Bone marrow (tissue), 2 donors: ENCODE results near the gene MCM10.
"Not testable (repeated sequence)": the region's sequence is repeated elsewhere in the genome, so short reads cannot be mapped to it uniquely, and the experiment has no call there.

Experiments used
- DNase-seq, 2 donors: peaks; one replicate each; lab custom pipeline; 2025; lab: John Stamatoyannopoulos, UW

The MCM10 gene

GRCh38 chr10:13221572-13221971 is 60.2 kb downstream of the MCM10 start:
- DNase-seq: no peak

DNA sequence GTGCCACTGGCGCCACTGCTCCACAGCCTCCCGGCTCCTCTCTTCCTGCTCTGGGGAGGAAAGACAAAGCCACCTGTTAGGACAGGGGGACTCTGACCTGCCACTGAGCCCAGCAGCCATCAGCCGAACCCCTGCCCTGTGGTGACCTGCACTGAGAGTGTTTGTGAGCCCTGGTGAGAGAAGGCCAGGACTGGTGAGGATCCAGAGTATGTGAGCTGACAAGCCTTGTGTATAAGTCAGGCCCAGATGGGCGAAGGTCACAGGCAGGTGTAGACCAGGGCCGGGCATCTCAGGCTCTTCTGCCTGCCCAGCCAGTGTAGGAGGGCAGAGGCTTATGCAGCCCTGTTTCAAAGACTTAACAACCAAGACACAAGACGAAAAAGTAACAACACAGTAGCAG is 60.8 kb downstream of the MCM10 start:
- no peak for DNase-seq

DNA sequence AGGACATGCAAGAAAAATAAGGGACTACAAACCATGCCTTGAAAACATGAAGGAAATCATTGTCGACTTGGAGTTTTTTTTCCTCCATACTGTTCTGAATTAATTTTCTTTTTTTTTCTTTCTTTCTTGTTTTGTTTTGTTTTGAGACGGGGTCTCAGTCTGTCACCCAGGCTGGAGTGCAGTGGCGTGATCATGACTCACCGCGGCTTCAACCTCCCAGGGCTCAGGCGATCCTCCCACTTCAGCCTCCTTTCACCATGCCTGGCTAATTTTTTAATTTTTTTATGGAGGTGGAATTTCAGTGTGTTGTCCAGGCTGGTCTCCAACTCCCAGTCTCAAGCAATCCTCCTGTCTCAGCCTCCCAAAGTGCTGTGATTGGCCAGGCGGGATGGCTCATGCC is 61.2 kb downstream of the MCM10 start:
- no peak for DNase-seq

DNA sequence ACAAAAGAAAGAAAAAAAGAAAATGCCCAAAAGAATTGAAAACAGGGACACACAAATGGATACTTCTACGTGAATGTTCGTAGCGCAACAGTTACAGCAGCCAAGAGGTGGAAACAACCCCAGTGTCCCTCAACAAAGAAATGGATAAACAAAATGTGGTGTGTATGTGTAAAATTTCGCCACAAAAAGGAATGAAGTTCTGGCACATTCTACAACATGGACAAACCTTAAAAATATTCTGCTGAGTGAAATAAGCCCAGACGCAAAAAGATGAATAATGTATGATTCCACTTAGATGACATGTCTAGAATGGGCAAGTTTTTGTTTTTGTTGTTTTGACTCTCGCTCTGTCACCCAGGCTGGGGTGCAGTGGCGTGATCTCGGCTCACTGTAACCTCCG is 61.9 kb downstream of the MCM10 start:
- DNase-seq: no peak

DNA sequence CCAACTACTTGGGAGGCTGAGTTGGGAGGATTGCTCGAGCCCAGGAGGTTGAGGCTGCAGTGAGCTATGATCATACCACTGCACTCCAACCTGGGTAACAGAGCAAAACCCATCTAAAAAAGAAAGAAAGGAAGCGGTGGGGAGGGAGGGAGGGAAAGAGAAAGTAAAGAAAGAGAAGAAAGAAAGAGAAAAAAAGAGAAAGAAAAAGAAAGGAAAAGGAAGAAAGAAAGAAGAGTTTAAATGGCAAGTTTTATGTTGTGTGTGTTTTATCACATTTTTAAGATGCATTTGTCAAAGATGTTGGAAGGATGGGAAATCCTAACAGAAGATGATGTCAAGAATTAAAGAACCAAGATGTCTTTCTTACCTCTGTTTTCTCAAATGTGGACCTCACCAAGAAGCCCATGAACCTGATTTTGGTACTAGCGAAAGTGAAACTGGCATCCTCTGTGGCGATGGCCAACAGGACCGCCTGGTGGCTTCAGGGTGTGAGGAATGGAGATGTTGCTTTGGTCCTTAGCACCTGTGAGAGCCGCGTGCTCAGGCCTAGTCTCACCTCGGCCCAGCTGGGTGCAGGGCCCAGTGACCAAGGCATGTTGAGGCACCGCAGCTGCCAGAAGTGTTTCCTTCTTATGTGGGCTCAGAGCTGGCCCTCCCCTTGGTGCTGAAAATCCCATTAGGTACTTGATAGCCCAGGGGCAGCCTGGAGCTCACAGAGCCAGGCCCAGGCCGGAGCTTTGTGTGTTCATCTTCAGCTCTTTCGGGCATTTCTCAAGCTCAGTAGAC is 63.0 kb downstream of the MCM10 start:
- DNase-seq: no peak

GRCh38 chr10:13225601-13226000 is 64.2 kb downstream of the MCM10 start:
- DNase-seq: no peak

GRCh38 chr10:13227031-13227430 is 65.7 kb downstream of the MCM10 start:
- no peak for DNase-seq

GRCh38 chr10:13231190-13231589 is 69.8 kb downstream of the MCM10 start:
- no peak for DNase-seq

- no peak for DNase-seq
Observed at GRCh38 chr10:13231808-13232207, 70.5 kb downstream of the MCM10 start.

GRCh38 chr10:13233358-13233757 is 72.0 kb downstream of the MCM10 start:
- no peak for DNase-seq

DNA sequence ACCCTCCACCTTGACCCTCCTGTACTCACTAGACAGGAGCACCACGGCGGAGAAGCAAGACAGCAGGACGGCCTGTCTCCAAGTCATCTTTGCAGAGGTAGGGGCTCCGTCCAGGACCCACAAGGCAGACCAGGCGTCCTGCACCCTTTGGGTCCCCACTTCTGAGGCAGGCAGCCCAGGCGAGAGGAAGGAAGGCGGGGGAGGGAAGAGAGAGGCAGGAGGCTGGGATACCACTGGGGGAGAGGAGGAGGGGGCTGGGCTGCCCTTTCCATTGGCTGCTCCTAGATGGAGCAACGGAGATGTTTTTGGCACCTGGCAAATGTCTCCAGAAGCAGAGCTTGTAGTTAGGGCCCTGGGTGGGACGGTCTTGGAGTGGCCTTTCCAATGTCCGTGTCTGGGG is 72.8 kb downstream of the MCM10 start, which contains the start of gene UCMA:
Gene UCMA (minus strand): TSS at position 203 of the 400 bp plus-strand sequence. CDS start 116 bp downstream, at position 87.
- DNase-seq: no peak

DNA sequence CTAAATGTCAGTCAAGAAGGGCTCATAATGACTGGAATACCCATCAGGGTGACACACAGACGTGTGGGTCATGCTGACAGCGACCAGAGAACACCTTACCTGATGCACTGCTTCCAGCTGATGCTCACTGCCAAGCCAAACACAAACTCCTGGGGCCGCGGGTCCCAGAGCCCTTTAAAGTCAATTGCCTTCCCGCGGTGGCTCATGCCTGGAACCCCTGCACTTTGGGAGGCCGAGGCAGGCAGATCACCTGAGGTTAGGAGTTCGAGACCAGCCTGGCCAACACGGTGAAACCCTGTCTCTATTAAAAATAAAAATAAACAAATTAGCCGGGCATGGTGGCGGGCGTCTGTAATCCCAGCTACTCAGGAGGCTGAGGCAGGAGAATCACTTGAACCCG is 73.4 kb downstream of the MCM10 start:
- not testable (repeated sequence) for DNase-seq

GRCh38 chr10:13236638-13237037 is 75.3 kb downstream of the MCM10 start:
- no peak for DNase-seq

DNA sequence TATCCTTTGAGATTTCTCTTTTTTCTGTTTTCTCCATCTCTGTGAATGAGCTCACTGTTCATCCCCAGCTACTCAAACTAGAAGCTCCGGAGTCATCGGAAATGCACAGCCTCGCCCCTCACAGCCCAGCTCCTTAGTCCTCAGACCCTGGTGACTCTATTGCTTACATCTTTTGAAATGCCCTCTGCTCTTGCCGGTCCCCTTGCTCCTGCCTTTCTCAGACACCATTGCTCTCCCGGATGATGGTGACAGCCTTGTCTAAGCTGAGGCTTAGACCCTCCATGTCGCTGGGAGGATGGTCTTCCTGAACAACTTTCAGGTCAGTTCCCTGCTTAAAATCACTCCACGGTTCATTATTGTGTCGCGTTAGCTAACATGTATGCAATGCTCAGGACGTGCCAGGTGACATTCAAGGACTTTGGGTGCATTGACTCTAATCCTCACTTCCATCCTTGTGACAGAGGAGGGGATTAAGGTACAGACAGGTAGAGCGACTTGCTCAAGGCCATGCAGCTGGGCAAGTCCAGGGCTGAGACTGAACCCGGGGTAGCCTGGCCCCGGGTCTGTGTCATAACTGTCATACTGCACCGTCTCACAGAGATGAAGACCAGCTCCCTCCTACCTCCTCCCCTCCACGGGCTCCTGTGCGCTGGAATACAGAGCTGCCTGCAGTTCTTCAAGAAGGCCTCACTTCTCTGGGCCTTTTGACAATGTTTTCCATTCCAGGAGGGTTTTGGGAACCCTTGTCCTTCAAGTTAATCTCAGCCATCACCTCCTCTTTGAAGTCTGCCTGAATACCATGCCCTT is 77.1 kb downstream of the MCM10 start:
- DNase-seq: no peak

- no peak for DNase-seq
Observed at GRCh38 chr10:13239923-13240322, 78.6 kb downstream of the MCM10 start.

GRCh38 chr10:13241613-13242012 is 80.3 kb downstream of the MCM10 start:
- DNase-seq: no peak

DNA sequence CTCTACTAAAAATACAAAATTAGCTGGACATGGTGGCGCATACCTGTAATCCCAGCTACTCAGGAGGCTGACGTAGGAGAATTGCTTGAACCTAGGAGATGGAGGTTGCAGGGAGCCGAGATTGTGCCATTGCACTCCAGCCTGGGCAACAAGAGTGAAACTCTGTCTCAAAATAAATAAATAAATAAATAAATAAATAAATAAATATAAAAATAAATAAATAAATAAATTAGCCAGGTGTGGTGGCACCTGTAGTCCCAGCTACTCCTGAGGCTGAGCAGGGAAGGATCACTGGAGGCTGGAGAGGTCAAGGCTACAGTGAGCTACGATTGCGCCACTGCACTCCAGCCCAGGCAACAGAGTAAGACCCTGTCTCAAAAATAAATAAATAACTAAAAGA is 80.9 kb downstream of the MCM10 start:
- not testable (repeated sequence) for DNase-seq

- no peak for DNase-seq
Observed at GRCh38 chr10:13247246-13247645, 85.9 kb downstream of the MCM10 start.

DNA sequence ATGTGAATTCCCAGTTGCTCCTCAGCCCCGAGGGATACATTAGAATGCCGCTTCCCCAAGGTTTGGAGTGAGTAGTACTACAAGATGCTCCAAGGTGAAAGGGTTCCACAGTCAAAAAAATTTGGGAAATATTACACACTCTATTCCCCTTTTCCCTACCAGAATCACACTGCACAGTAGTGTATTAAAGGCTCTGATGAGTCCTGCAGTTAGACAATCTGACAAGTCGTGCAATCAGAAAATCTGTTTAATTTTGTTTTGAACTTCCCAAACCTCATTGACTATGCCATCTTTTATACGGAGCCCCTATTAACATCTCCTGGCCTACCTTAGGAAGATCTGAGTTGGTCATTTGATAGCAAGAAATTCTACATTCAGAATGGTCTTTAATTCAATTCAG is 86.4 kb downstream of the MCM10 start:
- no peak for DNase-seq

DNA sequence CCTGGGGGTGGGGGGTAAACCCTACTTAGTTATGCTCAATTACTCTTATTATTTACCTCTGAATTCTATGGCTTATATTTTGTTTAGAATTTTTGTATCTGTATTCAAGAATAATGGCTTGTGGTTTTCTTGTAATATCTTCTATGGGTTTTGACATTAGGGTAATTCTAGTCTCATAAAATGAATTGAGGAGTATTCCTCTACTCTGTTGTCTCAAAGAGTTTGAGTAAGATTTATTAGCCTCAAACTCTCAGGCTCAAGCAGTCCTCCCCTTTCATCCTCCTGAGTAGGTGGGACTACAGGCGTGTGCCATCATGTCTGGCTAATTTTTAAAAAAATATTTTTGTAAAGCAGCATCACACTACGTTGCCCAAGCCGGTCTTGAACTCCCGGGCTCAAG is 92.4 kb downstream of the MCM10 start:
- no peak for DNase-seq

DNA sequence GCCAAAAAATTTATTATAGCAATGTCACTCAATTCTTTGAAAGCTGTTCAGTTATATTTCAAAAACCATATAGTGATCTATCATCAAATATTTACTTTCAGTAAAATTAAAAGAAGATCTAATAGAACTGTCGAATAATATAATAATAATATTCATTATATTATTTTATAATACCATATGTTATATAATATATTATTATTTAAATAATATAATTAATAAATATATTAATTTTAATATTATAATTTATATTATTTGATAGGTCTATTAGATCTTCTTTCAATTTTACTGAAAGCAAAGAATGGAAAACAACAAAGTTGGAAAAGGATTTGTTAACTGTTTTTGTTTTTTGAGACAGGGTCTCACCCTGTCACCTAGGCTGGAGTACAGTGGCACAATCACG is 95.3 kb downstream of the MCM10 start:
- no peak for DNase-seq

- no peak for DNase-seq
Observed at GRCh38 chr10:13257621-13258140, 96.3 kb downstream of the MCM10 start.
